Nephron (organoid): ENCODE measurements around the gene MARS1.
A peak's percentile ranks its signal among the peaks of the same experiment; 100 is the strongest.

Experiments
- H3K27ac Mint-ChIP-seq, 3 experiments: 2 replicates each; pipeline ENCODE4 v1.8.0; 2020; ENCODE audit warnings: mixed read lengths in 3 of 3, mild to moderate bottlenecking in 2 of 3, moderate library complexity in 1 of 3
- H3K27me3 Mint-ChIP-seq: 2 replicates; pipeline ENCODE4 v1.8.0; 2021; ENCODE audit warnings: low read depth, mild to moderate bottlenecking, moderate library complexity, mixed read lengths
- H3K36me3 Mint-ChIP-seq: 2 replicates; pipeline ENCODE4 v1.8.0; 2020; ENCODE audit warnings: low read depth, mixed read lengths
- H3K4me1 Mint-ChIP-seq: 2 replicates; pipeline ENCODE4 v1.8.0; 2020; ENCODE audit warnings: mixed read lengths
- H3K4me3 Mint-ChIP-seq, 3 experiments: 2 replicates each; pipeline ENCODE4 v1.8.0; 2020; ENCODE audit warnings: mild to moderate bottlenecking in 3 of 3, mixed read lengths in 3 of 3, moderate library complexity in 2 of 3
- H3K9me3 Mint-ChIP-seq: 2 replicates; pipeline ENCODE4 v1.8.0; 2020; ENCODE audit warnings: mixed read lengths
- TF ChIP-seq, protein P1 (sequence below), 3 experiments: fragments of 200-600 bp; sonication (generic); IDR thresholded peaks; one replicate each; pipeline ENCODE4 v1.5.0; 2021; ENCODE audit warnings: antibody characterized with exemption in 3 of 3; ENCODE audit not compliant: unreplicated experiment in 3 of 3

The MARS1 gene

DNA sequence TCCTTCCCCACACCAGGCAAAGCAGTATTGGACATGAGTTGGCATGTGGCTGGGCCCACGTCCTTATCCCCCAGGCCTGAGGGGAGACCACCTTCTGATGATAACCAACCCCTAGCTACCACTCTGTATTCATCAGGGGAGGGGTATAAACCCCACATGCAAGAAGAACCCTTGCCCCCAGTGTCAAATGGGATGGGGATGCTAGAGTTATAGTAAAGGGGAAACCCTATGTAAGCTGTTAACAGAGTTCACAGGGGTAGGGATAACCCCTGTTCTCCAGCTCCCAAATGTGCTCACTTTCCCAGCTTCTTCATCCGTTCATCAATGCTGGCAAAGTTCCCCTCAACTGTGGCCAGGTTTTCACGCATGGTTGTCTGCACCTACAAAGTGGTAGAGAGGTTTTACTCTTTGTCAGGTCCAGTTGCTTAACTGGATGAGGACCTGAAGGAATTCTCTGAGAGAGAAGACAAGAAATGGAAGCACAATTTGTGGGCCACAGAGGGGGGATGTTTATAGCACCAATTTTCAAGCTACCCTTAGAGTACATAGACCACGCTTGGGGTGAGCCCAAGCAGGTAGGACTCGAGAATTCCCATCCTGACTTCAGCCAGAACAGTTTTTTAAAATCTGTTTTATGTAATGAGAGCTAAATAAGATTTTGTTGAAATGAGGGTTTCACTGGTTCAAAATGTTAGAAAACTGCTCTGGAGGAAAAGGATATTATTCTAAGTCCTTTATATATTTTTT is 42.7 kb downstream of the MARS1 start:
- H3K9me3 Mint-ChIP-seq: no peaks in the 10 kb centered on the region
- TF ChIP-seq, protein P1, sequence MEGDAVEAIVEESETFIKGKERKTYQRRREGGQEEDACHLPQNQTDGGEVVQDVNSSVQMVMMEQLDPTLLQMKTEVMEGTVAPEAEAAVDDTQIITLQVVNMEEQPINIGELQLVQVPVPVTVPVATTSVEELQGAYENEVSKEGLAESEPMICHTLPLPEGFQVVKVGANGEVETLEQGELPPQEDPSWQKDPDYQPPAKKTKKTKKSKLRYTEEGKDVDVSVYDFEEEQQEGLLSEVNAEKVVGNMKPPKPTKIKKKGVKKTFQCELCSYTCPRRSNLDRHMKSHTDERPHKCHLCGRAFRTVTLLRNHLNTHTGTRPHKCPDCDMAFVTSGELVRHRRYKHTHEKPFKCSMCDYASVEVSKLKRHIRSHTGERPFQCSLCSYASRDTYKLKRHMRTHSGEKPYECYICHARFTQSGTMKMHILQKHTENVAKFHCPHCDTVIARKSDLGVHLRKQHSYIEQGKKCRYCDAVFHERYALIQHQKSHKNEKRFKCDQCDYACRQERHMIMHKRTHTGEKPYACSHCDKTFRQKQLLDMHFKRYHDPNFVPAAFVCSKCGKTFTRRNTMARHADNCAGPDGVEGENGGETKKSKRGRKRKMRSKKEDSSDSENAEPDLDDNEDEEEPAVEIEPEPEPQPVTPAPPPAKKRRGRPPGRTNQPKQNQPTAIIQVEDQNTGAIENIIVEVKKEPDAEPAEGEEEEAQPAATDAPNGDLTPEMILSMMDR (IDR thresholded peaks at IDR 0.05; ENCODE audit: unreplicated experiment in 3 of 3): no peak
- H3K27ac Mint-ChIP-seq: peak overlapping the region in 1 of 3 experiments; percentile 15
- peaks cover 69% of the 10 kb centered on the region for H3K36me3 Mint-ChIP-seq
- H3K27me3 Mint-ChIP-seq: no peaks in the 10 kb centered on the region
- H3K4me3 Mint-ChIP-seq: no peak overlapping the region
- H3K4me1 Mint-ChIP-seq: no peaks in the 10 kb centered on the region

DNA sequence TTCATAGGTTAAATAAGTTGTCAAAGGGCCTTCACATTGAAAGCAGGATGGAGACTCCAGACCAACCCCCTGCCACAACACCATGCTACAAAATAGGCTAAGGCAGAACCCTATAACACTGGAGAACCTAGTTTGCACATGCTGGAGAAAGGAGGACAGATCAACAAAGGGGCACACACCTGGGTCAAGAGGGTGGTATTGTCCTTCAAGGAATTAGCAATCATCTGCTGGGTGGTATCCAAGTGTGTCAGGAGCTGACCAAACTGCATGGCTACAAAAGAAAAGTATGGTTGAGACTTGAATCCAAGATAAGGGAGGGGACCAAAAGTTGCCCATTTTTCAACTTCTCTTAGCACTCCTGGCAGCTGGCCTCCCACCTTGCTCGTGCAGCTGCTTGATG is 44.0 kb downstream of the MARS1 start:
- TF ChIP-seq, protein P1 (IDR thresholded peaks at IDR 0.05; ENCODE audit: unreplicated experiment in 3 of 3): no peak
- no peak overlapping the region for H3K4me3 Mint-ChIP-seq
- H3K4me1 Mint-ChIP-seq: no peaks in the 10 kb centered on the region
- H3K27me3 Mint-ChIP-seq: no peaks in the 10 kb centered on the region
- peaks cover 80% of the 10 kb centered on the region for H3K36me3 Mint-ChIP-seq
- no peak overlapping the region for H3K27ac Mint-ChIP-seq
- H3K9me3 Mint-ChIP-seq: no peaks in the 10 kb centered on the region

- Mint-ChIP-seq H3K27ac (no peak overlapping the region), H3K36me3 (peaks cover 86% of the 10 kb centered on the region), H3K27me3 (no peaks in the 10 kb centered on the region)
Measured at GRCh38 chr12:57533108-57533507, 45.2 kb downstream of the MARS1 start.

GRCh38 chr12:57534250-57534649 is 46.4 kb downstream of the MARS1 start:
- Mint-ChIP-seq H3K27me3 (no peaks in the 10 kb centered on the region), H3K4me3 (no peak overlapping the region), H3K9me3 (no peaks in the 10 kb centered on the region), H3K27ac (no peak overlapping the region), H3K4me1 (no peaks in the 10 kb centered on the region), H3K36me3 (peaks cover 89% of the 10 kb centered on the region)
- TF ChIP-seq, protein P1 (IDR thresholded peaks at IDR 0.05; ENCODE audit: unreplicated experiment in 3 of 3): no peak

More at GRCh38 chr12:57533108-57533507, 45.2 kb downstream of the MARS1 start:
- no peak overlapping the region for H3K4me3 Mint-ChIP-seq
- no peaks in the 10 kb centered on the region for H3K4me1 Mint-ChIP-seq
- no peaks in the 10 kb centered on the region for H3K9me3 Mint-ChIP-seq
- TF ChIP-seq, protein P1 (IDR thresholded peaks at IDR 0.05; ENCODE audit: unreplicated experiment in 3 of 3): no peak

GRCh38 chr12:57534991-57535543 is 47.2 kb downstream of the MARS1 start:
- TF ChIP-seq, protein P1 (IDR thresholded peaks at IDR 0.05; ENCODE audit: unreplicated experiment in 3 of 3): no peak
- Mint-ChIP-seq H3K4me3 (no peak overlapping the region), H3K36me3 (peaks cover 84% of the 10 kb centered on the region), H3K4me1 (no peaks in the 10 kb centered on the region), H3K27me3 (no peaks in the 10 kb centered on the region), H3K9me3 (no peaks in the 10 kb centered on the region), H3K27ac (no peak overlapping the region)
